ENCODE results near the gene GALNT14.

The GALNT14 gene

GRCh38 chr2:31031132-31031706 lies 107.0 kb downstream of the GALNT14 start:
- ATAC-seq (peak; percentile 22), DNase-seq (no peak)
- no peak overlapping the region for H3K27ac Mint-ChIP-seq
- H3K27me3 Mint-ChIP-seq: peaks cover 8% of the 10 kb centered on the region
- H3K4me3 Mint-ChIP-seq: no peak overlapping the region
- no peaks in the 10 kb centered on the region for H3K4me1 Mint-ChIP-seq
- H3K9me3 Mint-ChIP-seq: peaks cover 10 to 13% of the 10 kb centered on the region in 2 donors

GRCh38 chr2:31028417-31028816 lies 109.8 kb downstream of the GALNT14 start:
- Mint-ChIP-seq H3K27ac (no peak overlapping the region), H3K4me1 (no peaks in the 10 kb centered on the region)

GRCh38 chr2:31027549-31027948 lies 110.7 kb downstream of the GALNT14 start:
- no peak overlapping the region for H3K4me3 Mint-ChIP-seq
- no peaks in the 10 kb centered on the region for H3K9me3 Mint-ChIP-seq
- H3K27ac Mint-ChIP-seq: no peak overlapping the region
- H3K27me3 Mint-ChIP-seq: no peaks in the 10 kb centered on the region
- H3K4me1 Mint-ChIP-seq: no peaks in the 10 kb centered on the region
- ATAC-seq: no peak
- DNase-seq: no peak

More at GRCh38 chr2:31028417-31028816, 109.8 kb downstream of the GALNT14 start:
- no peaks in the 10 kb centered on the region for H3K9me3 Mint-ChIP-seq
- H3K4me3 Mint-ChIP-seq: no peak overlapping the region
- no peaks in the 10 kb centered on the region for H3K27me3 Mint-ChIP-seq
- no peak for ATAC-seq
- no peak for DNase-seq

GRCh38 chr2:31023541-31023940 lies 114.7 kb downstream of the GALNT14 start:
- Mint-ChIP-seq H3K27me3 (no peaks in the 10 kb centered on the region), H3K27ac (no peak overlapping the region), H3K9me3 (no peaks in the 10 kb centered on the region), H3K4me3 (no peak overlapping the region), H3K4me1 (no peaks in the 10 kb centered on the region)
- no peak for DNase-seq
- no peak for ATAC-seq

GRCh38 chr2:31020713-31021112 lies 117.5 kb downstream of the GALNT14 start:
- no peaks in the 10 kb centered on the region for H3K9me3 Mint-ChIP-seq
- DNase-seq (no peak), ATAC-seq (no peak)
- no peak overlapping the region for H3K4me3 Mint-ChIP-seq
- H3K27ac Mint-ChIP-seq: no peak overlapping the region
- no peaks in the 10 kb centered on the region for H3K27me3 Mint-ChIP-seq
- H3K4me1 Mint-ChIP-seq: no peaks in the 10 kb centered on the region

- Mint-ChIP-seq H3K27ac (peak overlapping the region in 1 of 2 donors; percentile 14), H3K4me3 (no peak overlapping the region), H3K27me3 (no peaks in the 10 kb centered on the region), H3K9me3 (no peaks in the 10 kb centered on the region), H3K4me1 (no peaks in the 10 kb centered on the region)
- ATAC-seq: no peak
- DNase-seq: no peak
These were observed 120.0 kb downstream of the GALNT14 start for GRCh38 chr2:31018280-31018679.

- no peaks in the 10 kb centered on the region for H3K4me1 Mint-ChIP-seq
- ATAC-seq (no peak), DNase-seq (no peak)
- no peak overlapping the region for H3K27ac Mint-ChIP-seq
- H3K9me3 Mint-ChIP-seq: no peaks in the 10 kb centered on the region
- peaks cover 12% of the 10 kb centered on the region for H3K27me3 Mint-ChIP-seq
- no peak overlapping the region for H3K4me3 Mint-ChIP-seq
These were observed 121.6 kb downstream of the GALNT14 start for GRCh38 chr2:31016648-31017047.

GRCh38 chr2:31014516-31014915 lies 123.7 kb downstream of the GALNT14 start:
- ATAC-seq (no peak), DNase-seq (no peak)
- peaks cover 27% of the 10 kb centered on the region for H3K27me3 Mint-ChIP-seq
- peak overlapping the region in 1 of 2 donors; percentile 56 for H3K27ac Mint-ChIP-seq
- no peaks in the 10 kb centered on the region for H3K9me3 Mint-ChIP-seq
- no peak overlapping the region for H3K4me3 Mint-ChIP-seq
- no peaks in the 10 kb centered on the region for H3K4me1 Mint-ChIP-seq

- Mint-ChIP-seq H3K27ac (no peak overlapping the region), H3K4me3 (no peak overlapping the region), H3K9me3 (no peaks in the 10 kb centered on the region), H3K27me3 (peaks cover 32% of the 10 kb centered on the region), H3K4me1 (no peaks in the 10 kb centered on the region)
- DNase-seq (no peak), ATAC-seq (no peak)
These were observed 124.9 kb downstream of the GALNT14 start for GRCh38 chr2:31013301-31013700.

- Mint-ChIP-seq H3K9me3 (no peaks in the 10 kb centered on the region), H3K4me1 (no peaks in the 10 kb centered on the region), H3K27ac (no peak overlapping the region), H3K27me3 (peaks cover 32% of the 10 kb centered on the region), H3K4me3 (no peak overlapping the region)
- ATAC-seq (no peak), DNase-seq (no peak)
These were observed 125.8 kb downstream of the GALNT14 start for GRCh38 chr2:31012406-31012805.

GRCh38 chr2:31011587-31011986 lies 126.7 kb downstream of the GALNT14 start:
- Mint-ChIP-seq H3K27me3 (peaks cover 32% of the 10 kb centered on the region), H3K9me3 (no peaks in the 10 kb centered on the region), H3K27ac (no peak overlapping the region), H3K4me3 (no peak overlapping the region), H3K4me1 (no peaks in the 10 kb centered on the region)
- no peak for ATAC-seq
- DNase-seq: no peak

- DNase-seq (no peak), ATAC-seq (no peak)
- peaks cover 40% of the 10 kb centered on the region for H3K27me3 Mint-ChIP-seq
- no peak overlapping the region for H3K27ac Mint-ChIP-seq
- no peak overlapping the region for H3K4me3 Mint-ChIP-seq
- no peaks in the 10 kb centered on the region for H3K4me1 Mint-ChIP-seq
- no peaks in the 10 kb centered on the region for H3K9me3 Mint-ChIP-seq
These were observed 129.6 kb downstream of the GALNT14 start for GRCh38 chr2:31008561-31009114.

- Mint-ChIP-seq H3K27ac (peak overlapping the region in 1 of 2 donors; percentile 82), H3K4me3 (no peak overlapping the region), H3K27me3 (peaks cover 16% of the 10 kb centered on the region), H3K9me3 (no peaks in the 10 kb centered on the region), H3K4me1 (no peaks in the 10 kb centered on the region)
- DNase-seq: no peak
- peak; percentile 40 for ATAC-seq
These were observed 134.0 kb downstream of the GALNT14 start for GRCh38 chr2:31004257-31004656.

- Mint-ChIP-seq H3K4me1 (no peaks in the 10 kb centered on the region), H3K9me3 (no peaks in the 10 kb centered on the region), H3K27ac (peak overlapping the region in 1 of 2 donors; percentile 4), H3K27me3 (peaks cover 13% of the 10 kb centered on the region), H3K4me3 (no peak overlapping the region)
- DNase-seq: no peak
- no peak for ATAC-seq
These were observed 134.5 kb downstream of the GALNT14 start for GRCh38 chr2:31003749-31004148.

- Mint-ChIP-seq H3K4me3 (no peak overlapping the region), H3K27me3 (peaks cover 13% of the 10 kb centered on the region), H3K9me3 (no peaks in the 10 kb centered on the region), H3K4me1 (no peaks in the 10 kb centered on the region), H3K27ac (no peak overlapping the region)
- DNase-seq (no peak), ATAC-seq (no peak)
These were observed 135.6 kb downstream of the GALNT14 start for GRCh38 chr2:31002537-31003150.

GRCh38 chr2:31000970-31001369 lies 137.3 kb downstream of the GALNT14 start:
- no peaks in the 10 kb centered on the region for H3K4me1 Mint-ChIP-seq
- H3K9me3 Mint-ChIP-seq: no peaks in the 10 kb centered on the region
- no peak for DNase-seq
- no peak for ATAC-seq
- no peak overlapping the region for H3K4me3 Mint-ChIP-seq
- H3K27me3 Mint-ChIP-seq: peaks cover 13% of the 10 kb centered on the region
- no peak overlapping the region for H3K27ac Mint-ChIP-seq

Data from stimulated activated naive CD8-positive, alpha-beta T cell treated with anti-CD3 and anti-CD28 coated beads, Interleukin-15, amount 100 ng/mL, for 72 hours (primary cell).